DND-41 (cell line): ENCODE data around the gene NR6A1.

Experiments
- CTCF ChIP-seq: IDR thresholded peaks from 2 replicates; pipeline ENCODE4 v1.5.1; 2012; ENCODE audit warnings: borderline replicate concordance, low read length, moderate library complexity, mild to moderate bottlenecking; ENCODE audit not compliant: poor library complexity, severe bottlenecking; ENCODE audit errors: extremely low read depth
- EZH2 ChIP-seq: IDR thresholded peaks from 3 replicates; pipeline ENCODE4 v1.6.1; 2012; ENCODE audit warnings: borderline replicate concordance, low read depth, mild to moderate bottlenecking, moderate library complexity, low read length, inconsistent platforms; ENCODE audit not compliant: severe bottlenecking

GRCh38 chr9:124491049-124491975, 279.8 kb downstream of the NR6A1 start:
- TF ChIP-seq CTCF (no peak), EZH2 (no peak)
